ENCODE results near the gene EMCN.

GRCh38 chr4:100495074-100495473 is 22.7 kb downstream of the EMCN start:
- TF ChIP-seq, protein P1, sequence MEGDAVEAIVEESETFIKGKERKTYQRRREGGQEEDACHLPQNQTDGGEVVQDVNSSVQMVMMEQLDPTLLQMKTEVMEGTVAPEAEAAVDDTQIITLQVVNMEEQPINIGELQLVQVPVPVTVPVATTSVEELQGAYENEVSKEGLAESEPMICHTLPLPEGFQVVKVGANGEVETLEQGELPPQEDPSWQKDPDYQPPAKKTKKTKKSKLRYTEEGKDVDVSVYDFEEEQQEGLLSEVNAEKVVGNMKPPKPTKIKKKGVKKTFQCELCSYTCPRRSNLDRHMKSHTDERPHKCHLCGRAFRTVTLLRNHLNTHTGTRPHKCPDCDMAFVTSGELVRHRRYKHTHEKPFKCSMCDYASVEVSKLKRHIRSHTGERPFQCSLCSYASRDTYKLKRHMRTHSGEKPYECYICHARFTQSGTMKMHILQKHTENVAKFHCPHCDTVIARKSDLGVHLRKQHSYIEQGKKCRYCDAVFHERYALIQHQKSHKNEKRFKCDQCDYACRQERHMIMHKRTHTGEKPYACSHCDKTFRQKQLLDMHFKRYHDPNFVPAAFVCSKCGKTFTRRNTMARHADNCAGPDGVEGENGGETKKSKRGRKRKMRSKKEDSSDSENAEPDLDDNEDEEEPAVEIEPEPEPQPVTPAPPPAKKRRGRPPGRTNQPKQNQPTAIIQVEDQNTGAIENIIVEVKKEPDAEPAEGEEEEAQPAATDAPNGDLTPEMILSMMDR (IDR thresholded peaks at IDR 0.05): no peak
- TF ChIP-seq GATA3 (IDR thresholded peaks at IDR 0.05; ENCODE audit: borderline replicate concordance) (no peak), RCOR1 (IDR thresholded peaks at IDR 0.05; ENCODE audit: low read depth, low read length) (no peak), CHD4 (IDR thresholded peaks at IDR 0.05; ENCODE audit: borderline replicate concordance) (no peak), EP300 (IDR thresholded peaks at IDR 0.05) (no peak), BHLHE40 (IDR thresholded peaks at IDR 0.05; ENCODE audit: low read depth, low read length) (no peak), HDAC2 (IDR thresholded peaks at IDR 0.05) (no peak), ZC3H11A (IDR thresholded peaks at IDR 0.05) (no peak), RARB (CRISPR knock-in tag; IDR thresholded peaks at IDR 0.05) (no peak), CHD2 (IDR thresholded peaks at IDR 0.05; ENCODE audit: low read length, partially characterized antibody) (no peak), CBX8 (IDR thresholded peaks at IDR 0.05) (no peak), ZSCAN20 (CRISPR knock-in tag; IDR thresholded peaks at IDR 0.05) (no peak)
- TF ChIP-seq, protein P2, sequence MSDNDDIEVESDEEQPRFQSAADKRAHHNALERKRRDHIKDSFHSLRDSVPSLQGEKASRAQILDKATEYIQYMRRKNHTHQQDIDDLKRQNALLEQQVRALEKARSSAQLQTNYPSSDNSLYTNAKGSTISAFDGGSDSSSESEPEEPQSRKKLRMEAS (IDR thresholded peaks at IDR 0.05): no peak
- TF ChIP-seq, protein P3, sequence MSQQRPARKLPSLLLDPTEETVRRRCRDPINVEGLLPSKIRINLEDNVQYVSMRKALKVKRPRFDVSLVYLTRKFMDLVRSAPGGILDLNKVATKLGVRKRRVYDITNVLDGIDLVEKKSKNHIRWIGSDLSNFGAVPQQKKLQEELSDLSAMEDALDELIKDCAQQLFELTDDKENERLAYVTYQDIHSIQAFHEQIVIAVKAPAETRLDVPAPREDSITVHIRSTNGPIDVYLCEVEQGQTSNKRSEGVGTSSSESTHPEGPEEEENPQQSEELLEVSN (IDR thresholded peaks at IDR 0.05; ENCODE audit: borderline replicate concordance, low read depth): no peak

All from A549 (cell line).